Measurements from ENCODE around the gene CAPNS2. TPM values are rescaled to one million over a fixed set of nuclear protein-coding genes. Genes with fewer than 3 reads are reported as not detected.

Gene CAPNS2
- polyA plus RNA-seq, 1 experiment = 0.14 TPM

GRCh38 chr16:55539488-55539887, 27.0 kb upstream of the CAPNS2 start:
- Histone ChIP-seq H3K27ac (ENCODE audit: low read depth, low read length) (no peak overlapping the region), H3K4me3 (ENCODE audit: low read depth, low read length) (no peak overlapping the region), H3K9me3 (ENCODE audit: control insufficient read depth, insufficient read depth, low read length) (no peaks in the 10 kb centered on the region), H3K27me3 (ENCODE audit: control insufficient read depth, insufficient read depth, low read length) (no peaks in the 10 kb centered on the region)
- TF ChIP-seq CTCF (IDR thresholded peaks at IDR 0.05; ENCODE audit: low read depth, low read length) = no peak
- no peak for DNase-seq (ENCODE audit: low read depth, low spot score)
- ChIA-PET POLR2A (interaction anchor here (0.6 to 1.0 kb wide), 2 partner anchors 20 to 44 kb away, joined by 3 read pairs; no protein-coding TSS in a partner anchor), CTCF (interaction anchor here (0.7 to 9.3 kb wide), 5 partner anchors 37 to 164 kb away, joined by 4 to 195 read pairs (median 5); no protein-coding TSS in a partner anchor)

GRCh38 chr16:55540221-55540620, 26.3 kb upstream of the CAPNS2 start:
- ChIA-PET POLR2A (no interaction called here), CTCF (interaction anchor here (0.5 to 9.3 kb wide), 6 partner anchors 38 to 578 kb away, joined by 4 to 195 read pairs (median 5); no protein-coding TSS in a partner anchor)
- DNase-seq (ENCODE audit: low read depth, low spot score) = no peak
- no peak overlapping the region for H3K27ac ChIP-seq (ENCODE audit: low read depth, low read length)
- H3K27me3 ChIP-seq (ENCODE audit: control insufficient read depth, insufficient read depth, low read length) = no peaks in the 10 kb centered on the region
- H3K9me3 ChIP-seq (ENCODE audit: control insufficient read depth, insufficient read depth, low read length) = no peaks in the 10 kb centered on the region
- no peak overlapping the region for H3K4me3 ChIP-seq (ENCODE audit: low read depth, low read length)
- no peak for TF ChIP-seq CTCF (IDR thresholded peaks at IDR 0.05; ENCODE audit: low read depth, low read length)

- H3K9me3 ChIP-seq (ENCODE audit: control insufficient read depth, insufficient read depth, low read length) = no peaks in the 10 kb centered on the region
- TF ChIP-seq CTCF (IDR thresholded peaks at IDR 0.05; ENCODE audit: low read depth, low read length) = no peak
- DNase-seq (ENCODE audit: low read depth, low spot score) = no peak
- CTCF ChIA-PET = interaction anchor here (1.0 to 9.3 kb wide), 7 partner anchors 41 to 159 kb away, joined by 3 to 195 read pairs (median 5); no protein-coding TSS in a partner anchor
- no peak overlapping the region for H3K4me3 ChIP-seq (ENCODE audit: low read depth, low read length)
- H3K27me3 ChIP-seq (ENCODE audit: control insufficient read depth, insufficient read depth, low read length) = no peaks in the 10 kb centered on the region
- POLR2A ChIA-PET = no interaction called here
- H3K27ac ChIP-seq (ENCODE audit: low read depth, low read length) = no peak overlapping the region
Measured at GRCh38 chr16:55542459-55543082, 23.9 kb upstream of the CAPNS2 start.

- ChIA-PET POLR2A (no interaction called here), CTCF (interaction anchor here (0.6 to 7.4 kb wide), 6 partner anchors 12 to 1240 kb away, joined by 3 to 252 read pairs (median 4); no protein-coding TSS in a partner anchor)
- Histone ChIP-seq H3K9me3 (ENCODE audit: control insufficient read depth, insufficient read depth, low read length) (no peaks in the 10 kb centered on the region), H3K27me3 (ENCODE audit: control insufficient read depth, insufficient read depth, low read length) (no peaks in the 10 kb centered on the region), H3K4me3 (ENCODE audit: low read depth, low read length) (no peak overlapping the region), H3K27ac (ENCODE audit: low read depth, low read length) (no peak overlapping the region)
- peak; percentile 40 for TF ChIP-seq CTCF (IDR thresholded peaks at IDR 0.05; ENCODE audit: low read depth, low read length)
- no peak for DNase-seq (ENCODE audit: low read depth, low spot score)
Measured at GRCh38 chr16:55543472-55543871, 23.0 kb upstream of the CAPNS2 start.

GRCh38 chr16:55552621-55553020, 13.9 kb upstream of the CAPNS2 start:
- no peaks in the 10 kb centered on the region for H3K9me3 ChIP-seq (ENCODE audit: control insufficient read depth, insufficient read depth, low read length)
- POLR2A ChIA-PET = no interaction called here
- H3K4me3 ChIP-seq (ENCODE audit: low read depth, low read length) = no peak overlapping the region
- DNase-seq (ENCODE audit: low read depth, low spot score) = no peak
- no peak for TF ChIP-seq CTCF (IDR thresholded peaks at IDR 0.05; ENCODE audit: low read depth, low read length)
- no peak overlapping the region for H3K27ac ChIP-seq (ENCODE audit: low read depth, low read length)
- no peaks in the 10 kb centered on the region for H3K27me3 ChIP-seq (ENCODE audit: control insufficient read depth, insufficient read depth, low read length)
- CTCF ChIA-PET = interaction anchor here (1.3 to 3.3 kb wide), 2 partner anchors 88 to 152 kb away, joined by 3 to 22 read pairs; no protein-coding TSS in a partner anchor

All from AG04450 (cell line).